Adrenal gland (tissue), 5 donors: ENCODE results near the gene CDK2AP2.

Experiments
- CTCF ChIP-seq, 6 experiments: fragments of 450-650 bp in 4 of 6; fragments of 200-600 bp in 2 of 6; sonication (generic) in 1 of 6; IDR thresholded peaks; 1 replicate in 5 of 6; 2 replicates in 1 of 6; pipeline versions ENCODE4 v1.5.1 to v1.8.0; 2016 to 2021; ENCODE audit warnings: antibody characterized with exemption in 6 of 6, mild to moderate bottlenecking in 2 of 6, moderate library complexity in 1 of 6
- POLR2A ChIP-seq, 2 donors: fragments of 450-650 bp; IDR thresholded peaks; one replicate each; pipeline ENCODE4 v1.6.1; 2017; ENCODE audit warnings: antibody characterized with exemption in 2 of 2, mild to moderate bottlenecking in 2 of 2, moderate library complexity in 1 of 2
- donor health status: DM: no; HTN: no; CAD: no.

GRCh38 chr11:67517784-67518552 is 10.0 kb upstream of the CDK2AP2 start:
- TF ChIP-seq POLR2A (IDR thresholded peaks at IDR 0.05), result no peak
- no peak for TF ChIP-seq CTCF (IDR thresholded peaks at IDR 0.05)
